Activated CD8-positive, alpha-beta T cell treated with anti-CD3 and anti-CD28 coated beads, Interleukin-2, amount 10 ng/mL, durations not matched to agents 7 days and 5 days (primary cell): ENCODE data around the gene CLP1. TPM values are rescaled to one million over a fixed set of nuclear protein-coding genes. Genes with fewer than 3 reads are reported as not detected.
"Not testable (repeated sequence)": the region's sequence is repeated elsewhere in the genome, so short reads cannot be mapped to it uniquely, and the experiment has no call there.

Experiments
- ATAC-seq: fragments of 150-1000 bp; cut with Tn5 transposase; one replicate; pipeline ENCODE4 v1.10.0; 2021; ENCODE audit warnings: moderate library complexity
- CTCF ChIA-PET: fragments of 350-600 bp; sonication (Branson Sonifier 250); formaldehyde crosslinking; loops from one replicate; lab custom pipeline; 2021; ENCODE audit warnings: antibody characterized with exemption; lab: Charles Lee
- POLR2A ChIA-PET: fragments of 350-600 bp; sonication (Branson Sonifier 250); formaldehyde crosslinking; loops from one replicate; lab custom pipeline; 2021; ENCODE audit warnings: antibody characterized with exemption; lab: Charles Lee
- DNase-seq: peaks from one replicate; pipeline ENCODE4 v3.0.0-alpha.2; 2020
- H3K27ac Mint-ChIP-seq: one replicate; pipeline ENCODE4 v1.8.0; 2021; ENCODE audit warnings: mild to moderate bottlenecking, mixed read lengths
- H3K27me3 Mint-ChIP-seq: one replicate; pipeline ENCODE4 v1.8.0; 2021; ENCODE audit warnings: low read depth, mixed read lengths
- H3K36me3 Mint-ChIP-seq: one replicate; pipeline ENCODE4 v1.8.0; 2021; ENCODE audit warnings: low read depth, mixed read lengths
- H3K4me1 Mint-ChIP-seq: one replicate; pipeline ENCODE4 v1.8.0; 2021; ENCODE audit warnings: low read depth, mixed read lengths
- H3K4me3 Mint-ChIP-seq: one replicate; pipeline ENCODE4 v1.8.0; 2021; ENCODE audit warnings: mild to moderate bottlenecking, mixed read lengths
- H3K9me3 Mint-ChIP-seq: one replicate; pipeline ENCODE4 v1.8.0; 2022; ENCODE audit warnings: mixed read lengths; ENCODE audit not compliant: insufficient read depth
- microRNA-seq: library from miRNA; unstranded; fragments of <30 nt; microRNA quantifications from one replicate; pipeline ENCODE4 v1.2.0, GENCODE V29; 2022
- total RNA-seq, 2 experiments: library from RNA; stranded (reverse); gene quantifications; one replicate each; pipeline ENCODE4 v1.2.3, GENCODE V29; 2021

The CLP1 gene
- total RNA-seq, 2 experiments from 2014 or later: 18.9 to 20.5 TPM

- CTCF ChIA-PET: interaction anchor here (4.0 kb wide), 1 partner anchor 101 kb away, joined by 18 read pairs; no protein-coding TSS in a partner anchor
- no peak overlapping the region for H3K27ac Mint-ChIP-seq
Observed at GRCh38 chr11:57699813-57700212, 42.3 kb downstream of the CLP1 start.

GRCh38 chr11:57700425-57700824 is 42.9 kb downstream of the CLP1 start:
- POLR2A ChIA-PET: interaction anchor here (0.6 kb wide), 1 partner anchor 41 kb away, joined by 3 read pairs; no protein-coding TSS in a partner anchor
- DNase-seq (no peak), ATAC-seq (no peak)
- Mint-ChIP-seq H3K4me1 (no peaks in the 10 kb centered on the region), H3K36me3 (peaks cover 61% of the 10 kb centered on the region), H3K4me3 (no peak overlapping the region), H3K27me3 (no peaks in the 10 kb centered on the region), H3K27ac (no peak overlapping the region), H3K9me3 (no peaks in the 10 kb centered on the region)
- CTCF ChIA-PET: interaction anchor here (1.1 kb wide), 1 partner anchor 9 kb away, joined by 3 read pairs; no protein-coding TSS in a partner anchor

More at GRCh38 chr11:57699813-57700212, 42.3 kb downstream of the CLP1 start:
- Mint-ChIP-seq H3K4me3 (no peak overlapping the region), H3K9me3 (no peaks in the 10 kb centered on the region), H3K36me3 (peaks cover 63% of the 10 kb centered on the region), H3K27me3 (no peaks in the 10 kb centered on the region), H3K4me1 (no peaks in the 10 kb centered on the region)
- ATAC-seq: no peak
- no peak for DNase-seq
- POLR2A ChIA-PET: interaction anchor here (0.7 to 1.1 kb wide), 2 partner anchors 30 to 42 kb away, joined by 3 read pairs; partner anchors contain the start of gene SELENOH

GRCh38 chr11:57703341-57703740 is 45.8 kb downstream of the CLP1 start:
- Mint-ChIP-seq H3K27me3 (no peaks in the 10 kb centered on the region), H3K4me1 (peaks cover under 1% of the 10 kb centered on the region), H3K4me3 (no peak overlapping the region), H3K9me3 (no peaks in the 10 kb centered on the region), H3K27ac (no peak overlapping the region), H3K36me3 (peaks cover 61% of the 10 kb centered on the region)
- no peak for ATAC-seq
- ChIA-PET POLR2A (no interaction called here), CTCF (interaction anchor here (7.8 kb wide), 1 partner anchor 98 kb away, joined by 35 read pairs; no protein-coding TSS in a partner anchor)
- DNase-seq: no peak

GRCh38 chr11:57704932-57705331 is 47.4 kb downstream of the CLP1 start:
- peaks cover 50% of the 10 kb centered on the region for H3K36me3 Mint-ChIP-seq

GRCh38 chr11:57705432-57705831 is 47.9 kb downstream of the CLP1 start:
- H3K27me3 Mint-ChIP-seq, POLR2A ChIA-PET, H3K27ac Mint-ChIP-seq, DNase-seq, H3K9me3 Mint-ChIP-seq, ATAC-seq, H3K4me3 Mint-ChIP-seq: not testable (repeated sequence)
- CTCF ChIA-PET: interaction anchor here (1.9 to 7.8 kb wide), 2 partner anchors 43 to 96 kb away, joined by 4 to 35 read pairs; no protein-coding TSS in a partner anchor
- H3K36me3 Mint-ChIP-seq: peaks cover 50% of the 10 kb centered on the region
- H3K4me1 Mint-ChIP-seq: peaks cover 10% of the 10 kb centered on the region

More at GRCh38 chr11:57704932-57705331, 47.4 kb downstream of the CLP1 start:
- Mint-ChIP-seq H3K27me3 (no peaks in the 10 kb centered on the region), H3K4me1 (peaks cover 7% of the 10 kb centered on the region), H3K4me3 (no peak overlapping the region), H3K27ac (no peak overlapping the region), H3K9me3 (no peaks in the 10 kb centered on the region)
- CTCF ChIA-PET: interaction anchor here (1.9 to 7.8 kb wide), 2 partner anchors 43 to 96 kb away, joined by 4 to 35 read pairs; no protein-coding TSS in a partner anchor
- POLR2A ChIA-PET: no interaction called here
- DNase-seq (no peak), ATAC-seq (no peak)

GRCh38 chr11:57709802-57710367 is 52.3 kb downstream of the CLP1 start:
- H3K4me1 Mint-ChIP-seq: peaks cover 40% of the 10 kb centered on the region
- ChIA-PET POLR2A (interaction anchor here (1.3 kb wide), 1 partner anchor 32 kb away, joined by 4 read pairs; no protein-coding TSS in a partner anchor), CTCF (interaction anchor here (1.4 to 5.9 kb wide), 4 partner anchors 9 to 920 kb away, joined by 3 to 57 read pairs (median 5); no protein-coding TSS in a partner anchor)
- H3K9me3 Mint-ChIP-seq: no peaks in the 10 kb centered on the region
- H3K27ac Mint-ChIP-seq: no peak overlapping the region
- peaks cover 27% of the 10 kb centered on the region for H3K36me3 Mint-ChIP-seq
- H3K4me3 Mint-ChIP-seq: no peak overlapping the region
- DNase-seq (no peak), ATAC-seq (no peak)
- no peaks in the 10 kb centered on the region for H3K27me3 Mint-ChIP-seq

Small RNA genes lying within 50 kb of the gene (microRNA-seq; reads per million reads assigned to microRNA genes)
- gene MIR130A: 2,038 reads per million, percentile 87 among the genes with 10 or more reads in this experiment

Other genes with a start within 250 kb of the CLP1 start
- 100 to 1,000 TPM; 103 to 120 TPM for gene SLC43A3, start 230.6 kb upstream of the CLP1 start, total RNA-seq
- under 1 TPM; 0.47 to 0.57 TPM for gene RTN4RL2, start 197.2 kb upstream of the CLP1 start, total RNA-seq
- gene SLC43A1, start 142.1 kb upstream of the CLP1 start, total RNA-seq: 10 to 100 TPM; 26.4 to 28.4 TPM
- 10 to 100 TPM; 65.4 to 65.8 TPM for gene TIMM10, start 127.0 kb upstream of the CLP1 start, total RNA-seq
- not detected for gene SMTNL1, start 120.2 kb upstream of the CLP1 start, total RNA-seq
- 100 to 1,000 TPM; 222 to 232 TPM for gene UBE2L6, start 90.1 kb upstream of the CLP1 start, total RNA-seq
- not detected for gene SERPING1, start 60.1 kb upstream of the CLP1 start, total RNA-seq
- under 1 TPM; 0.11 to 0.13 TPM for gene YPEL4, start 7.8 kb upstream of the CLP1 start, total RNA-seq
- gene ZDHHC5, start 10.4 kb downstream of the CLP1 start, total RNA-seq: 10 to 100 TPM; 77.8 to 82.4 TPM
- 10 to 100 TPM; 13.6 to 14.9 TPM for gene MED19, start 54.5 kb downstream of the CLP1 start, total RNA-seq
- 10 to 100 TPM; 65.0 to 68.7 TPM for gene TMX2, start 54.8 kb downstream of the CLP1 start, total RNA-seq
- 100 to 1,000 TPM; 204 to 210 TPM for gene SELENOH, start 83.7 kb downstream of the CLP1 start, total RNA-seq
- not detected for gene BTBD18, start 94.1 kb downstream of the CLP1 start, total RNA-seq
- gene CTNND1, start 104.0 kb downstream of the CLP1 start, total RNA-seq: 1 to 10 TPM; 6.8 to 8.4 TPM